Adrenal gland (tissue), 12 donors: ENCODE data around the gene NHERF2. TPM values are rescaled to one million over a fixed set of nuclear protein-coding genes. Genes with fewer than 3 reads are reported as not detected.

ENCODE experiments used
- DNase-seq, 7 donors: peaks; one replicate each; pipeline ENCODE4 v3.0.0-alpha.2; 2019 to 2020
- H3K27ac ChIP-seq, 5 donors: fragments of 200-600 bp; sonication (generic) in 4 of 5; 1 replicate in 3 of 5; 2 replicates in 2 of 5; pipeline versions ENCODE4 v1.5.1 to v1.8.0; 2016 to 2020; ENCODE audit warnings: mild to moderate bottlenecking in 1 of 5
- H3K27me3 ChIP-seq: fragments of 200-600 bp; 2 replicates; pipeline ENCODE4 v1.8.0; 2021
- H3K36me3 ChIP-seq, 2 donors: fragments of 200-600 bp; replicated peaks in 1 of 2; 1 replicate in 1 of 2; 2 replicates in 1 of 2; pipeline versions ENCODE4 v1.5.1 to v1.8.0; 2018 to 2022
- H3K4me1 ChIP-seq, 2 donors: fragments of 200-600 bp; replicated peaks in 1 of 2; 1 replicate in 1 of 2; 2 replicates in 1 of 2; pipeline versions ENCODE4 v1.5.1 to v1.8.0; 2018 to 2021
- H3K4me3 ChIP-seq, 4 donors: fragments of 200-600 bp; sonication (generic) in 3 of 4; one replicate each; pipeline ENCODE4 v1.5.1; 2016 to 2018
- H3K9me3 ChIP-seq, 3 donors: fragments of 200-600 bp; sonication (generic) in 1 of 3; replicated peaks in 1 of 3; 1 replicate in 2 of 3; 2 replicates in 1 of 3; pipeline versions ENCODE4 v1.5.1 to v1.8.0; 2016 to 2021
- POLR2A ChIP-seq, 2 donors: fragments of 450-650 bp; IDR thresholded peaks; one replicate each; pipeline ENCODE4 v1.6.1; 2017; ENCODE audit warnings: antibody characterized with exemption in 2 of 2, mild to moderate bottlenecking in 2 of 2, moderate library complexity in 1 of 2
- WGBS, 4 donors: extraction: QIAGEN DNeasy Blood & Tissue Kit in 2 of 4; methylation state at CpG; one replicate each; pipeline versions ENCODE4 v1.1.5 to v1.1.7; 2013 to 2017; 5-methylcytosine and 5-hydroxymethylcytosine counted together
- intact Hi-C, 2 donors: fragments of 100-400 bp; cut with DNase I; formaldehyde crosslinking; loops; one replicate each; pipeline versions ENCODE4 v1.14.1 to v1.15.0; 2022 to 2023
- polyA plus RNA-seq, 3 donors: library from polyadenylated mRNA; stranded (reverse); fragments of 200-250 nt in 2 of 3; fragments of 350-450 nt in 1 of 3; fragmentation: Illumina TruSeq in 1 of 3; extraction: RNeasy Lipid Tissue Mini Kit (QIAGEN cat#74804) in 1 of 3; gene quantifications; one replicate each; pipeline ENCODE4 v1.2.3, GENCODE V29; 2013 to 2014
- total RNA-seq, 9 donors: library from RNA; depleted of rRNA in 4 of 9; stranded (reverse); fragments of >200 nt in 4 of 9; fragments of 120-200 nt in 1 of 9; fragmentation: NEBNext Ultra II Directional in 1 of 9; extraction: Animal tissue kit (Norgen Biotek cat#: 25700) in 1 of 9; gene quantifications; one replicate each; pipeline versions ENCODE4 v1.1.0 to v1.2.4, GENCODE V29; 2013 to 2023
- TF ChIP-seq, protein P1 (sequence below), 6 experiments: fragments of 450-650 bp in 4 of 6; fragments of 200-600 bp in 2 of 6; sonication (generic) in 1 of 6; IDR thresholded peaks; 1 replicate in 5 of 6; 2 replicates in 1 of 6; pipeline versions ENCODE4 v1.5.1 to v1.8.0; 2016 to 2021; ENCODE audit warnings: antibody characterized with exemption in 6 of 6, mild to moderate bottlenecking in 2 of 6, moderate library complexity in 1 of 6
- donor health status: healthy with polysubstance abuse.
- donor health status: Bipolar disorder and iron deficiency.
- donor health status: DM: yes; HTN: yes; CAD: no.
- donor health status: DM: no; HTN: no; CAD: no.
- donor health status: DM: no; HTN: no; CAD: no.
- donor health status: DM: yes; HTN: yes; CAD: no.

NHERF2 gene
- total and polyA plus RNA-seq, 12 donors = 12.5 to 263 (median 67.7) TPM

- H3K36me3 ChIP-seq = peaks cover 0 to 89% of the 10 kb centered on the region in 2 donors
- H3K9me3 ChIP-seq = no peaks in the 10 kb centered on the region
Measured at GRCh38 chr16:2083876-2084780, 57.4 kb downstream of the NHERF2 start.

DNA sequence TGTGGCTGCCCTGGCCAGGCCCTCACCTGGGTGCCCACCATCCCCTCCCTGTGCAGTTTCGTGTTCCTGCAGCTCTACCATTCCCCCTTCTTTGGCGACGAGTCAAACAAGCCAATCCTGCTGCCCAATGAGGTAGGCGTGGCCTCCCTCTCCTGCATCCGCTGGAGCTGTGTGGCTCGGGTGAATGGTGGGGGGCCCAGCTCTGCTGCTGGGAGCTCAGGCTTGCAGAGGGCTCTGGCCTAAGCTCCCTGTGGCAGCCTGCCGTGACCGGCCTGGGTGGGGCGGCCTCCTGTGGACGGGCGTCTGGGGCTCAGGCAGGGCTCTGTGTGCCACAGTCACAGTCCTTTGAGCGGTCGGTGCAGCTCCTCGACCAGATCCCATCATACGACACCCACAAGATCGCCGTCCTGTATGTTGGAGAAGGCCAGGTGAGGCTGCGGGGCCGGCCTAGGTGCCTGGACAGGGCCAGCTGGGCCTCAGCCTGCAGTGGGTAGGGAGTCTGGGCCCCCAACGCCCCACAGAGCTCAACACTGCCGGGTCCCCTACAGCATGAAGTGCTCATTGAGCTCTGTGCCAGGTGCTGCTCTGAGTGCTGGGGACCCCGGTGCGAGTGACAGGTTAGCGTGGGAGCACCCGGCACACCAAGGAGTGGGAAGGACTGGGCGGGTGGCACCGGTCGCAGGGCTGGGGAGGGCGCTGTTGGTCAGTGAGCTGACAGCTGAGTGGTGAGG, 58.4 kb downstream of the NHERF2 start:
- Histone ChIP-seq H3K4me3 (no peak overlapping the region), H3K4me1 (peaks cover 0 to 19% of the 10 kb centered on the region in 2 donors), H3K27ac (peak overlapping the region in 1 of 5 donors; percentile 44), H3K36me3 (peaks cover 0 to 89% of the 10 kb centered on the region in 2 donors), H3K9me3 (no peaks in the 10 kb centered on the region), H3K27me3 (no peaks in the 10 kb centered on the region)
- intact Hi-C loops = loop anchor here in 1 of 2 donors (5.0 kb wide), 1 partner anchor 63 kb away; no protein-coding TSS in a partner anchor
- 88 to 96% (median 92%) methylated on average over 12 to 29 of the region's 29 CpGs for WGBS, 4 donors
- no peak for DNase-seq
- no peak for TF ChIP-seq POLR2A (IDR thresholded peaks at IDR 0.05)
- TF ChIP-seq, protein P1, sequence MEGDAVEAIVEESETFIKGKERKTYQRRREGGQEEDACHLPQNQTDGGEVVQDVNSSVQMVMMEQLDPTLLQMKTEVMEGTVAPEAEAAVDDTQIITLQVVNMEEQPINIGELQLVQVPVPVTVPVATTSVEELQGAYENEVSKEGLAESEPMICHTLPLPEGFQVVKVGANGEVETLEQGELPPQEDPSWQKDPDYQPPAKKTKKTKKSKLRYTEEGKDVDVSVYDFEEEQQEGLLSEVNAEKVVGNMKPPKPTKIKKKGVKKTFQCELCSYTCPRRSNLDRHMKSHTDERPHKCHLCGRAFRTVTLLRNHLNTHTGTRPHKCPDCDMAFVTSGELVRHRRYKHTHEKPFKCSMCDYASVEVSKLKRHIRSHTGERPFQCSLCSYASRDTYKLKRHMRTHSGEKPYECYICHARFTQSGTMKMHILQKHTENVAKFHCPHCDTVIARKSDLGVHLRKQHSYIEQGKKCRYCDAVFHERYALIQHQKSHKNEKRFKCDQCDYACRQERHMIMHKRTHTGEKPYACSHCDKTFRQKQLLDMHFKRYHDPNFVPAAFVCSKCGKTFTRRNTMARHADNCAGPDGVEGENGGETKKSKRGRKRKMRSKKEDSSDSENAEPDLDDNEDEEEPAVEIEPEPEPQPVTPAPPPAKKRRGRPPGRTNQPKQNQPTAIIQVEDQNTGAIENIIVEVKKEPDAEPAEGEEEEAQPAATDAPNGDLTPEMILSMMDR (IDR thresholded peaks at IDR 0.05) = no peak

More at GRCh38 chr16:2083876-2084780, 57.4 kb downstream of the NHERF2 start:
- Histone ChIP-seq H3K4me1 (peaks cover 0 to 19% of the 10 kb centered on the region in 2 donors), H3K27ac (peak overlapping the region in 1 of 5 donors; percentile 81), H3K27me3 (no peaks in the 10 kb centered on the region), H3K4me3 (no peak overlapping the region)
- DNase-seq = no peak
- 87 to 97% (median 93%) methylated on average over 6 to 44 of the region's 44 CpGs for WGBS, 4 donors
- TF ChIP-seq POLR2A (IDR thresholded peaks at IDR 0.05) = no peak
- TF ChIP-seq, protein P1 (IDR thresholded peaks at IDR 0.05) = no peak
- intact Hi-C loops = loop anchor here in 1 of 2 donors (5.0 kb wide), 1 partner anchor 62 kb away; no protein-coding TSS in a partner anchor

GRCh38 chr16:2085669-2086068, 59.0 kb downstream of the NHERF2 start:
- Histone ChIP-seq H3K27ac (peak overlapping the region in 1 of 5 donors; percentile 44), H3K4me1 (peaks cover 0 to 23% of the 10 kb centered on the region in 2 donors), H3K4me3 (no peak overlapping the region), H3K27me3 (no peaks in the 10 kb centered on the region), H3K9me3 (no peaks in the 10 kb centered on the region), H3K36me3 (peaks cover 0 to 91% of the 10 kb centered on the region in 2 donors)
- TF ChIP-seq, protein P1 (IDR thresholded peaks at IDR 0.05) = no peak
- no peak for TF ChIP-seq POLR2A (IDR thresholded peaks at IDR 0.05)
- intact Hi-C loops = no loop called here
- no peak for DNase-seq
- WGBS, 4 donors = 79 to 81% (median 81%) methylated on average over 6 to 14 of the region's 14 CpGs; no CpG with 5 or more reads in 1 of the 4 donors
